ENCODE measurements around the gene CISD3.
A peak's percentile ranks its signal among the peaks of the same experiment; 100 is the strongest.

CISD3 gene

GRCh38 chr17:38746849-38747462 is 16.8 kb downstream of the CISD3 start:
- DNase-seq = no peak

- no peak for DNase-seq
Observed at GRCh38 chr17:38747463-38748148, 17.5 kb downstream of the CISD3 start.

- DNase-seq = no peak
Observed at GRCh38 chr17:38748149-38748891, 18.2 kb downstream of the CISD3 start, which contains the start of gene PCGF2. PCGF2 (minus strand) TSS chr17:38748336; CDS start chr17:38740402, 7,934 bp downstream.

GRCh38 chr17:38748892-38749222 is 18.7 kb downstream of the CISD3 start:
- DNase-seq = no peak

DNA sequence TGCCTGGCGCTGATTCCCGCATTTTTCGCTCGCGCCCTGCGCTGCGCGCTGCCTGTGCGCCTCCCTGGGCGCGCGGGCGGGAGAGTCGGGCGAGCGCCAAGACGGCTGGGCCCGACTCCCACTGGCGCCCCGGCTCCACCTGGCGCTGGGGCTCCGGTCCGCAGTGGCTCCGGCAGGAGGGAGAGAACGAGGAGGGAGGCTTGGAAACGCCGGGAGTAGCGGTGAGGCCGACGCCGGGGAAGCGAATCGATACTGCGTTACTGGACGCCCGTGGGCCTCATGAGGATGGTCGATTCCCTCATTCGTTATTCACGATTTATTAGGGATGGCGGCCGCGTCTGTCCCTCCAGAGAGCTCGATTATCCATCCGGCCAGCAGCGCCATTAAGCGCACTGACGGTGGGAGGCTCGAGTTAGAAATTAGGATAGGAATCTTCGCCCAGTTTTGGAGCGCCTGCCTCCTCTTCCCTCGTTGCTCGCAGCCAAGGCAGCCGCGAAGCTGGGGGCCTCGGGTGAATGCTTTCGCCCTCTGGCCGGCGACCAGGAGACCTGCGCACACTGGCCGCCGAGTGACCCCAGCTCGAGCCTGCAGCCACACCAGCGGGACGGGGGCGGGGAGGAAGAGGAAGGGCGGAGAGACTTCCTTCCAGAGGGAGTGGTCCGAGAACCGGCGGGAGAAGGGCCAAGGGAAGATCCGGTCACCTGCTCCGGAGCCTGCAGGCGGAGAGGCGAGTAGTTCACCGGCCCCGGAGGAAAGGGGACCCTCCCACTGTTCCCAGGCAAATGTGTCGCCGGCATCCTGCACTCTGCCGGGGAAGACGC is 19.3 kb downstream of the CISD3 start:
- no peak for DNase-seq

GRCh38 chr17:38750044-38750311 is 19.8 kb downstream of the CISD3 start:
- DNase-seq = no peak

GRCh38 chr17:38750312-38751121 is 20.4 kb downstream of the CISD3 start:
- DNase-seq = no peak

DNA sequence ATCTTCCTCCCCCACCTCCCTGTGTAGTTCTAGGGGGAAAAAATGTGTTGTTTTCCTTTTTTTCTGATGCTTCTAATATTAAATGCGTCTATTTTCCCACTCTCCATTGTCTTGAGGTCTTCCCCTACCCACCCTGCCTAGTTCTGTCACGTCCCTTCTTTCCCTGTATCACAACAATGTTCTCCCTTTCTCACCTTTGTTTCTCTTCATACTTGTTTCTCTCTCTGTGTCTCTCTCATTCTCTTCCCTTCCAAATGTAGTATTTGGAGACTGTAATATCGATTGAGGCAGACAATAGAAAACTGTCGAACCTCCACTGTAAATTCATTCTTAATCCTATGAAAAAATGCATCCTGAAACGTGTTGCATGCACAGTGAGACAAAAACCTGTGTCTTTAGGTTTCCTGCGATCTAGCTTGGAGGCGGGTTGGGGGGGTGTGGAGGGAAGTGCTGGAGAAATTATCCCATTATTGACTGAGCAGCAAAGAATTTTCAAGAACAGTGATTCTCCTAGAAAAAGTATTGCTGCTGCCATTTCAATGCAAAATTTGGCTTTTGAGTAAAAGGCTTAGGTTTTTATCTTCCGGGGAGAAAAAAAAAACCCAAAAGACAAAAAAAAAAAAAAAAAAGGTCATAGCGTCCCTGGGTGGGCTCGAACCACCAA is 21.1 kb downstream of the CISD3 start:
- no peak for DNase-seq

DNA sequence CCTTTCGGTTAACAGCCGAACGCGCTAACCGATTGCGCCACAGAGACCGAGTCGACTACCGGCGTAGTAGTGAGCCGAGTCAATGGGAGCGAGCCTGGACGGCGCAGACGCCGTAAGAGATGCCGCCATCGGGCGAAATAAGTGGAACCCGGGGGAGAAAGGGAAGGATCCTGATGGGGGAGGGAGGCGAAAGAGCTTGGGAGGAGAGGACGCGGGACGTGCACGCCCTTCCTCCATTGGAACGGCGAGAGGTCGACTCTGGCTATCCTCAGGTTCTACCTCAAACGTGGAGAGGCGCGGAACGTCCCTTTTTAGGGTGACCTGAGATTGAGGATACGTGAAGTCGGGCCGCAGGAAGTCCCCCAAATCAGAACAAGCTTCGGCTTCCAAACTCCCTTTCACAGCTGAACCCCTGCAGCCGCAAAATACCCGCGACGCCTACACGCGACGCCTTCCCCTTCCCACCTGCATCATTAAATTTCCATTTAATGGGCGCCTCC is 21.7 kb downstream of the CISD3 start:
- peak; percentile 85 for DNase-seq

GRCh38 chr17:38752308-38753070 is 22.3 kb downstream of the CISD3 start, which contains the start of gene PSMB3:
PSMB3 (plus strand) TSS chr17:38752741; CDS start chr17:38752827, 86 bp downstream.
- DNase-seq = peak; percentile 100

GRCh38 chr17:38753071-38753506 is 22.9 kb downstream of the CISD3 start:
- DNase-seq = no peak

DNA sequence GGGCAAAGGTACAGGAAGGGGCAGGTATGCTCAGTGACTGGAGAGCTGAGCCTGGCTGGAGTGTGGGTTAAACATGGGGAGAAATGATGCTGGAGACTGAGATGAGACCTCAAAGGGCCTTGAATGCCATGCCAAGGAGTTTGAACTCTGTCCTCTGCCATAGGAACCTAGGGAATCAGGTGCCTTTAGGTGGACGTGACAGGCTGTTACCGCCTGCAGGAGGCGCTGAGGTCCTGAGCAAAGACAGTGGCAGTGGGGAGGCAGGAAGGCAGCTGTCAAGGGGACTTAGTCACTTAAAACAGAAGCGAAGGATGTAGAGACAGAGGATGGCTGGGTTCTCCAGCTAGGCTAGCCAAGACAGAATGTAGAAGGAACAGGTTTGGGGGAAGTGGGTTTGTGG is 31.5 kb downstream of the CISD3 start:
- DNase-seq = peak; percentile 29

DNA sequence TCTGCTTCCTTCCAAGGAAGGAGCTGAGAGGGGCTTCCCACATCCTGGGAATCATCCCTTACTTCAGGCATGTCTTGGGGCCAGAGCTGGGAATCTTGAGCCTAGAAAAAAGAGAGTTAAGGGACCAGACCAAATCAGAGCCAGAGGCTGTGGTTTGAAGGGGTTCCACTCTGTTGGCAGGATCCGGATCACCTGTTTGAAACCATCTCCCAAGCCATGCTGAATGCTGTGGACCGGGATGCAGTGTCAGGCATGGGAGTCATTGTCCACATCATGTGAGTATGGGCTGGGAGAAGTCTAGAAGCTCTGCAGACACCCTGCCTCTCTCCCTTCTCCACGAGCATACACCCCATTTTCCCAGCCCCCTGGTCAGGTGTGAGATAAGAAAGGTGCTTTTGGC is 32.1 kb downstream of the CISD3 start:
- DNase-seq = no peak

DNA sequence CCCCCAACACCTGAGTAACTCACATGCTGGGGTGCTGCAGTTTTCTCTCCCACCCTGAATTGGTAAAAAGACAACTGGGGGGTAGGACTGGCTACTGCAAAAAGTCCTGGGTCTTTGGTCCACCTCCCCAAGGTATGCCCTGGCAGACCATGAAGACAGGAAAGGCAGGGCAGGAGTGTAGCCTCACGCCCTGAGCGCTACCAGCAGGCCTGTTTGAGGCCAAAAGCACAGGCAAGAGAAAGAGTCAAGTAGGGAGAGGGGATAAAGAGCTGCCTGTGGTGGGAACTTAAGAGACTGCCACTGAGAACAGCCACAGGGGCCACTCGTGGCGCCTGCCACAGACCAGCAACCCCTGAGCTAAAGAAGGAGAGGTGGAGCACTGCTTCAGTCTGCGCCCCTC is 36.2 kb downstream of the CISD3 start:
- no peak for DNase-seq

DNA sequence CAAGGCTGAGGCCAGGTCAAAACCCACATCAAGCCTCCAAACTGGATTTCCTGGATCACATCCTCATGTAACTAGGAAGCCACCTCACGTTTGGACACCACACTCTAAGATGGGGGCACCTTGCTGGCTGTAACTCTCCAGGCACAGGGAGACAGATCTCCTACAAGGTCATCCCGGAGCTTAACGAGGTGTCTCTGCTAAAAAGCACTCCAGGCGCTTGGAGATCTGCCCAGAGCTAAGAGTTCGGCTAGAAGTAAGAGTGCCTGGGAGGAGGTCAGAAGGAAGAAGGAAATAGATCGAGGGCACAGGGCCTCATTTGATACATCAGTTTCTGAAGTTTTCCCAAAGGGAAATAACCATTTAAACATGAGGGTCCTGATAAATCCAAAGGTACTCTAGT is 38.3 kb downstream of the CISD3 start:
- no peak for DNase-seq

GRCh38 chr17:38773258-38773657 is 43.1 kb downstream of the CISD3 start:
- no peak for DNase-seq

DNA sequence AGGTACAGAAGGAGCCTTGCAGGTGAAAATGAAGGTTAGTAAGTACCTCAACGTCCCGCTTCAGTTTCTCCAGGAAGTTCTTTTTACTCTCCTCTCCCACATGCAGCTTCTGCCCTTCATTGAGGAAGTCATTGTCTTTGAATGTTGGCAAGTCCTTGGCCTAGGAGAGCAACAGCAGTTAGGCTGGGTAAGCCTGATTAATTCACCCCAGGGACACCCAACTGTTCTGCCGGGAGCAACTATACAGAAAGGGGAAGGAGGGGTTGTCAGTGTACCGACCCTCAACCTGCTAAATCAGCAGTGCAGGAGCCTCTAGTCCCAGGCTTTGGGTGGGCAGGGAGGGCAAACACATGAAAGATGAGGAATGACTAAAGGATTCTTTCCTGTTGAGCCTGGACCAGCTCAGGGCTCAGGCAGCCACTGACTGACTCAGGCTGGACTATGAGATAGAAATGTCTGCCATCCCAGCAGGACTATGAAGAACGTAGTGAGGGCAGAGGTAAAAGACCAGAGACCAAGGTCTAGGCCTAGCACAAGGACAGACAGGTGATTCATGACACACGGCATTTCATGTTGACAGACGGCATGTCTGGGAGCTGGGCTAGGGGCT is 47.6 kb downstream of the CISD3 start:
- DNase-seq = no peak

DNA sequence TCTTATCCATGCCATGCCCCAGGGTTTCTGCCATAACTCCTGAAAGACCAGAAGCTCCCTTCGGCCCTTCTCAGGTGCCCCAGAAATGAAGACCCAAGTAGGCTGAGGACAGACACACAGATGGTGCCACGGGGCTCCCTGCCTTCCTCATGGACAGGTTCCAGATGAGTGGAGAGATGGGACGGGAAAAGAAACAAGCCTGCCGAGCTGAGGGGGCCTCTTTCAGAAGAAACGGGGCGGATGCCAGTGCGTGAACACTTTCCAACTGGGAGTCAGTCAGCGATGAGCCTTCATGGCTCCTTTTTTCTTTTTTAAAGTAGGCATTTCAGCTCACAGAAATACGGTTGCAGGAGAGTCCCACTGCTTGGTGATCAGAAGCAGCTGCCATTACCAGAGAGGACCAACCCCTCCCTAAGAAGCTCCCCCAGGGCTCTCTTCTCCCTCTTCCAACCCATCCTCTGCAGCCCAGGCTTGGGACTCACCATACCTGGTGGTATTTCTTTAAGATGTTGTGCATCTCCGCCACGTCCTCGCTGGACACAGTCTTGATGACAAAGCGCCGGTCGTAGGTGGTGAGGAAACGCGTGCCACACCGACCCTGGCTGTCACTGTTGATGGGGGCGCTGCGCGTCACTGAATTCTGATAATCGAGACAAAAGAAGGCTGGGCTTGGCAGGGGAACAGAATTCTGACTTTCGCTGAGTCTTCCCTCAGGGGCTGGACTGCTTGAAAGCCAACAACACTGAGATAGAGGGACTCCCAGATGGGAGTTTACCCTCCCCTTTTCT is 50.0 kb downstream of the CISD3 start:
- DNase-seq = no peak

DNA sequence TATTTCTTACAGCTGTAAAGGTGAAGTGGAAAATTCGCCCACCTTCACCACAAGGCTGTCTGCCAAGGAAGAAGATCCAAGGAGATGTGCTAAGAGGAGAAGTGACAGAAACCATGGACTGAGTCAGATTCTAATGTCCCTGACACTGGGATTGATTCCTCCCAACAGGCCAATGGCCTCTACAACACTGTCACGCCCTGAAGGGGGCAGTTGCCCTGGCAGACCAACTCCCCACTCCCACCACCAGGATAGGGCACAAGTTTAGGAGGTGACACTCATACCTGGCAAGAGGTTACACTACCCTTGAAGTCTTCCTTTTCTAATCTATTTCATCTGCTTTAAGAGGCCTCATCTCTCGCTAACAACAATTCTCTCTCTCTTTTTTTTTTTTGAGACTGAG is 53.1 kb downstream of the CISD3 start:
- DNase-seq = no peak
